Breast epithelium (tissue), 3 donors: ENCODE results near the gene GID8.

ENCODE experiments used
- POLR2A ChIP-seq: fragments of 450-650 bp; IDR thresholded peaks from one replicate; pipeline ENCODE4 v1.6.1; 2016; ENCODE audit warnings: antibody characterized with exemption, mild to moderate bottlenecking, moderate library complexity
- POLR2AphosphoS5 ChIP-seq, 3 donors: sonication (generic); formaldehyde crosslinking; IDR thresholded peaks; one replicate each; pipeline ENCODE4 v1.6.1; 2017; ENCODE audit warnings: antibody characterized with exemption in 3 of 3
- TF ChIP-seq, protein P1 (sequence below), 3 donors: fragments of 450-650 bp; IDR thresholded peaks; one replicate each; pipeline ENCODE4 v1.5.1; 2016 to 2017; ENCODE audit warnings: antibody characterized with exemption in 3 of 3, mild to moderate bottlenecking in 3 of 3, moderate library complexity in 3 of 3

DNA sequence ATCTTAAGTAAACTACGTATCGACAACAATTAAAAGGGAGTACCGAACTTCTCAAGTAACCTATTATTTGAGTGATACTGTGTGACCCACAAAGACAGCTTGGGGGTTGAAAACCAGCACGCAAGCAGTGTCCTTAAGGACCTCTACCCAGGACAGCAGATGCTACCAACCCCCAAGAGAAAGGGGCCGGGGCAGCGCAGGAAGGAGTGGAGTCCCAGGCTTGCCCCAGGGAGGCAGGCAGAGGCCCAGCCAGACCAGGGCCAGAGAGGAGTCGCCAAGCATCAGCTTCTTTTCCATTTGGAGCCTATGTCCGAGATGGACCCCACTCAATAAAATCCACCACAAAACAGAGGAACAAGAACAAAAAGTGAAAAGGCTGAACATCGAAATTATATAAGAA is 23.5 kb upstream of the GID8 start:
- TF ChIP-seq POLR2AphosphoS5 (IDR thresholded peaks at IDR 0.05) (no peak), POLR2A (no peak)
- TF ChIP-seq, protein P1, sequence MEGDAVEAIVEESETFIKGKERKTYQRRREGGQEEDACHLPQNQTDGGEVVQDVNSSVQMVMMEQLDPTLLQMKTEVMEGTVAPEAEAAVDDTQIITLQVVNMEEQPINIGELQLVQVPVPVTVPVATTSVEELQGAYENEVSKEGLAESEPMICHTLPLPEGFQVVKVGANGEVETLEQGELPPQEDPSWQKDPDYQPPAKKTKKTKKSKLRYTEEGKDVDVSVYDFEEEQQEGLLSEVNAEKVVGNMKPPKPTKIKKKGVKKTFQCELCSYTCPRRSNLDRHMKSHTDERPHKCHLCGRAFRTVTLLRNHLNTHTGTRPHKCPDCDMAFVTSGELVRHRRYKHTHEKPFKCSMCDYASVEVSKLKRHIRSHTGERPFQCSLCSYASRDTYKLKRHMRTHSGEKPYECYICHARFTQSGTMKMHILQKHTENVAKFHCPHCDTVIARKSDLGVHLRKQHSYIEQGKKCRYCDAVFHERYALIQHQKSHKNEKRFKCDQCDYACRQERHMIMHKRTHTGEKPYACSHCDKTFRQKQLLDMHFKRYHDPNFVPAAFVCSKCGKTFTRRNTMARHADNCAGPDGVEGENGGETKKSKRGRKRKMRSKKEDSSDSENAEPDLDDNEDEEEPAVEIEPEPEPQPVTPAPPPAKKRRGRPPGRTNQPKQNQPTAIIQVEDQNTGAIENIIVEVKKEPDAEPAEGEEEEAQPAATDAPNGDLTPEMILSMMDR (IDR thresholded peaks at IDR 0.05): no peak
